Stomach (tissue), 4 donors: ENCODE measurements around the gene CRADD.

Source experiments
- POLR2A ChIP-seq, 4 donors: fragments of 450-650 bp; IDR thresholded peaks; one replicate each; pipeline ENCODE4 v1.6.1; 2016; ENCODE audit warnings: antibody characterized with exemption in 4 of 4, control low read depth in 2 of 4, mild to moderate bottlenecking in 1 of 4, moderate library complexity in 1 of 4
- POLR2AphosphoS5 ChIP-seq, 3 donors: sonication (generic); formaldehyde crosslinking; IDR thresholded peaks; one replicate each; pipeline ENCODE4 v1.6.1; 2016; ENCODE audit warnings: antibody characterized with exemption in 3 of 3
- TF ChIP-seq, protein P1 (sequence below), 7 experiments: fragments of 450-650 bp in 4 of 7; fragments of 200-600 bp in 3 of 7; sonication (generic) in 3 of 7; IDR thresholded peaks; one replicate each; pipeline ENCODE4 v1.5.1; 2016 to 2019; ENCODE audit warnings: antibody characterized with exemption in 7 of 7, control low read depth in 2 of 7, mild to moderate bottlenecking in 1 of 7

DNA sequence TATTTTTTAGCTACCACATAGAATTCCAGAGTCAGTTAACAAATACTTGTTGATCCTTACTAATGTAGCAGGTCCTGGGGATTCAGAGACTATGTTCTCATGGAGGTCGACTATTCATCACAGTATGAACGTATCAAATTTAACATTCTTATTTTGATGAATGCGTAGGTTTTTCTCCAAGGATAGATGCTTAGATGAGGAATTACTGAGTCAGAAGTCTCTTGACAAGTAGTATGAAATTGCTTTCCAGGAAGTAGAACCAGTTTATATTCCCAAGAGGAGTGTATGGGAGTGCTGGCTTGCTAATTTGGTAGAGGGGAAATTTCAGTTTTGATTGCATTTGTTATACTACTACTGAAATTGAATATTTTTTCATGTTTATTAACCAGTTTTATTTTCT is 42.8 kb upstream of the CRADD start:
- TF ChIP-seq, protein P1, sequence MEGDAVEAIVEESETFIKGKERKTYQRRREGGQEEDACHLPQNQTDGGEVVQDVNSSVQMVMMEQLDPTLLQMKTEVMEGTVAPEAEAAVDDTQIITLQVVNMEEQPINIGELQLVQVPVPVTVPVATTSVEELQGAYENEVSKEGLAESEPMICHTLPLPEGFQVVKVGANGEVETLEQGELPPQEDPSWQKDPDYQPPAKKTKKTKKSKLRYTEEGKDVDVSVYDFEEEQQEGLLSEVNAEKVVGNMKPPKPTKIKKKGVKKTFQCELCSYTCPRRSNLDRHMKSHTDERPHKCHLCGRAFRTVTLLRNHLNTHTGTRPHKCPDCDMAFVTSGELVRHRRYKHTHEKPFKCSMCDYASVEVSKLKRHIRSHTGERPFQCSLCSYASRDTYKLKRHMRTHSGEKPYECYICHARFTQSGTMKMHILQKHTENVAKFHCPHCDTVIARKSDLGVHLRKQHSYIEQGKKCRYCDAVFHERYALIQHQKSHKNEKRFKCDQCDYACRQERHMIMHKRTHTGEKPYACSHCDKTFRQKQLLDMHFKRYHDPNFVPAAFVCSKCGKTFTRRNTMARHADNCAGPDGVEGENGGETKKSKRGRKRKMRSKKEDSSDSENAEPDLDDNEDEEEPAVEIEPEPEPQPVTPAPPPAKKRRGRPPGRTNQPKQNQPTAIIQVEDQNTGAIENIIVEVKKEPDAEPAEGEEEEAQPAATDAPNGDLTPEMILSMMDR (IDR thresholded peaks at IDR 0.05), result no peak
- TF ChIP-seq POLR2AphosphoS5 (IDR thresholded peaks at IDR 0.05) (no peak), POLR2A (IDR thresholded peaks at IDR 0.05) (no peak)
